ENCODE data around the gene PMEL. TPM values are rescaled to one million over a fixed set of nuclear protein-coding genes. Genes with fewer than 3 reads are reported as not detected.

PMEL gene
- total and polyA plus RNA-seq, 2 of the 4 experiments (the other 2 are of a cell fraction) = 1.4 to 5.8 TPM

DNA sequence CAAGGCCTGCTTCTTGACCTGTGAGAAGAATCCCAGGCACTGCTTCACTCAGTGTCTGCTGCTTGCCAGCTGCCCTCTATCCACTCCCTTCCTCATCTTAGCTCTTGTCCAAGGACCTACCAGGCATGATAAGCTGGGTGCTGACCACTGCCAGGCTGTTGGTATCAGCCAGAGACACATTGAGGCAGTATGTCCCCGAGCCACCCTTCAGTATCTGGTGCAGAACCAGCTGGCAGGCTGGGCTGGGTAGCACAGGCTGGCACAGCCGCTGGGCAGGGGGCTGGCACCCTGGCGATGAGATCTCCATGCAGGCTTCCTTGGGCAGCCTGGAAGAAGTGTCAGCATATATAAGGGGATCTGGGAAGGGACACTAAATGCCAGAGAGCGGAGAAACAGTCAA, 10.5 kb downstream of the PMEL start (continued):
- TF ChIP-seq, protein P1, sequence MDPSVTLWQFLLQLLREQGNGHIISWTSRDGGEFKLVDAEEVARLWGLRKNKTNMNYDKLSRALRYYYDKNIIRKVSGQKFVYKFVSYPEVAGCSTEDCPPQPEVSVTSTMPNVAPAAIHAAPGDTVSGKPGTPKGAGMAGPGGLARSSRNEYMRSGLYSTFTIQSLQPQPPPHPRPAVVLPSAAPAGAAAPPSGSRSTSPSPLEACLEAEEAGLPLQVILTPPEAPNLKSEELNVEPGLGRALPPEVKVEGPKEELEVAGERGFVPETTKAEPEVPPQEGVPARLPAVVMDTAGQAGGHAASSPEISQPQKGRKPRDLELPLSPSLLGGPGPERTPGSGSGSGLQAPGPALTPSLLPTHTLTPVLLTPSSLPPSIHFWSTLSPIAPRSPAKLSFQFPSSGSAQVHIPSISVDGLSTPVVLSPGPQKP (IDR thresholded peaks at IDR 0.05; ENCODE audit: borderline replicate concordance, low read depth, low read length) = no peak
- no peak for TF ChIP-seq CEBPB (IDR thresholded peaks at IDR 0.05; ENCODE audit: low read depth, low read length)

DNA sequence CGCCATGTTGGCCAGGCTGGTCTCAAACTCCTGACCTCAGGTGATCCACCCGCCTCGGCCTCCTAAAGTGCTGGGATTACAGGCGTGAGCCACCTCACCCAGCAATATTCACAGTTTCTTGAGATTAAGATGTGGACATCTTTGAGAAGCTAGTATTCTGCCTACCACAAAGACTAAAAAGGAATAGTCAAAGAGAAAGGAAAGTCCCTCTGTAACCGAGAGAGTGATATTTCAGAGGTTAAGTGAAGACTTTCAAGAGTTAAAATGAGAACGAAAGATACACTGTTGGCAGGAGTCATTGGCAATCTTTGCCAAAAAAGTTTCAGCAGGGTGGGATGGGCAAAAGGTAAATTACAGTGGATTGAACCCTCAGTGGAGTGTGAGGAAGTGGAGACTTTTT, 19.3 kb downstream of the PMEL start:
- CTCF ChIA-PET = no interaction called here
- intact Hi-C loops (cut with micrococcal nuclease) = no loop called here
- H3K4ac ChIP-seq (ENCODE audit: low read depth, low read length) = no peak overlapping the region
- TF ChIP-seq SMC3 (IDR thresholded peaks at IDR 0.05; ENCODE audit: low read depth, low read length) (no peak), MAFK (IDR thresholded peaks at IDR 0.05; ENCODE audit: low read depth, low read length) (no peak), MAZ (IDR thresholded peaks at IDR 0.05; ENCODE audit: borderline replicate concordance, low read depth, low read length) (no peak), RFX5 (IDR thresholded peaks at IDR 0.05; ENCODE audit: low read depth, low read length) (no peak), CHD1 (IDR thresholded peaks at IDR 0.05; ENCODE audit: low read depth, low read length) (no peak), RAD21 (IDR thresholded peaks at IDR 0.05; ENCODE audit: low read length) (no peak), MXI1 (IDR thresholded peaks at IDR 0.05; ENCODE audit: borderline replicate concordance, low read depth, low read length) (no peak), POLR2A (IDR thresholded peaks at IDR 0.05; ENCODE audit: low read depth, low read length) (no peak), FOS (IDR thresholded peaks at IDR 0.05; ENCODE audit: low read depth, low read length) (no peak), NFE2L2 (IDR thresholded peaks at IDR 0.05; ENCODE audit: low read depth, low read length) (no peak), BHLHE40 (IDR thresholded peaks at IDR 0.05; ENCODE audit: low read depth, low read length) (no peak), RCOR1 (IDR thresholded peaks at IDR 0.05; ENCODE audit: insufficient replicate concordance, low read length) (no peak)
- TF ChIP-seq, protein P1 (IDR thresholded peaks at IDR 0.05; ENCODE audit: borderline replicate concordance, low read depth, low read length) = no peak
- TF ChIP-seq, protein P2, sequence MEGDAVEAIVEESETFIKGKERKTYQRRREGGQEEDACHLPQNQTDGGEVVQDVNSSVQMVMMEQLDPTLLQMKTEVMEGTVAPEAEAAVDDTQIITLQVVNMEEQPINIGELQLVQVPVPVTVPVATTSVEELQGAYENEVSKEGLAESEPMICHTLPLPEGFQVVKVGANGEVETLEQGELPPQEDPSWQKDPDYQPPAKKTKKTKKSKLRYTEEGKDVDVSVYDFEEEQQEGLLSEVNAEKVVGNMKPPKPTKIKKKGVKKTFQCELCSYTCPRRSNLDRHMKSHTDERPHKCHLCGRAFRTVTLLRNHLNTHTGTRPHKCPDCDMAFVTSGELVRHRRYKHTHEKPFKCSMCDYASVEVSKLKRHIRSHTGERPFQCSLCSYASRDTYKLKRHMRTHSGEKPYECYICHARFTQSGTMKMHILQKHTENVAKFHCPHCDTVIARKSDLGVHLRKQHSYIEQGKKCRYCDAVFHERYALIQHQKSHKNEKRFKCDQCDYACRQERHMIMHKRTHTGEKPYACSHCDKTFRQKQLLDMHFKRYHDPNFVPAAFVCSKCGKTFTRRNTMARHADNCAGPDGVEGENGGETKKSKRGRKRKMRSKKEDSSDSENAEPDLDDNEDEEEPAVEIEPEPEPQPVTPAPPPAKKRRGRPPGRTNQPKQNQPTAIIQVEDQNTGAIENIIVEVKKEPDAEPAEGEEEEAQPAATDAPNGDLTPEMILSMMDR (conservative IDR thresholded peaks at IDR 0.05; ENCODE audit: low read depth, low read length) = no peak

More for the DNA sequence above, 19.3 kb downstream of the PMEL start:
- Histone ChIP-seq H4K8ac (ENCODE audit: low read depth in 2 of 2, low read length in 2 of 2) (no peak overlapping the region), H3K4me1 (ENCODE audit: control insufficient read depth, insufficient read depth, low read length) (no peaks in the 10 kb centered on the region), H2AK5ac (ENCODE audit: low read depth, low read length) (no peak overlapping the region), H3K36me3 (ENCODE audit: control insufficient read depth, insufficient read depth, low read length) (peaks cover 25% of the 10 kb centered on the region), H3K79me1 (ENCODE audit: low read depth in 1 of 2, low read length in 2 of 2) (peaks cover 0 to under 1% of the 10 kb centered on the region in 2 experiments; a peak in 1 of 4 replicates), H4K5ac (ENCODE audit: low read depth, low read length) (no peak overlapping the region), H3K9me3 (ENCODE audit: control insufficient read depth, insufficient read depth, low read length) (no peaks in the 10 kb centered on the region), H2AK9ac (replicated peaks; ENCODE audit: low read depth, low read length, poor library complexity) (no peak overlapping the region), H3K9me1 (ENCODE audit: insufficient read depth, low read length) (no peaks in the 10 kb centered on the region), H3K23ac (ENCODE audit: low read depth, low read length) (no peak overlapping the region), H3K56ac (ENCODE audit: extremely low read depth, insufficient read depth, low read length) (no peak overlapping the region), H2BK5ac (ENCODE audit: low read depth, low read length, poor library complexity, severe bottlenecking) (no peak overlapping the region), H3K14ac (replicated peaks; ENCODE audit: low read depth, low read length) (no peak overlapping the region), H3K18ac (ENCODE audit: low read depth, low read length) (no peak overlapping the region), H3K4me3 (ENCODE audit: insufficient read depth, low read depth, low read length) (no peak overlapping the region), H4K20me1 (ENCODE audit: insufficient read depth, low read length) (no peaks in the 10 kb centered on the region), H4K91ac (ENCODE audit: insufficient read depth, low read depth, low read length) (no peak overlapping the region), H2BK15ac (ENCODE audit: low read depth, low read length) (no peak overlapping the region), H3K27me3 (ENCODE audit: control insufficient read depth, insufficient read depth, low read length) (no peaks in the 10 kb centered on the region), H3K4me2 (ENCODE audit: low read depth, low read length) (no peak overlapping the region), H3K27ac (ENCODE audit: insufficient read depth, low read length) (no peak overlapping the region), H2BK20ac (ENCODE audit: low read depth, low read length) (no peak overlapping the region), H2BK120ac (ENCODE audit: low read depth, low read length) (no peak overlapping the region), H2AFZ (replicated peaks; ENCODE audit: low read length, poor library complexity) (no peak overlapping the region), H3K9ac (ENCODE audit: low read depth, low read length) (no peak overlapping the region)
- ATAC-seq (ENCODE audit: low read depth) (no peak), DNase-seq (no peak)
- POLR2A ChIA-PET (ENCODE audit: unreplicated experiment) = no interaction called here
- in situ Hi-C loops (cut with MboI; ENCODE audit: low sequenced_read_pairs) (loop anchor here (10.0 kb wide), 1 partner anchor 132 kb away; the partner anchor contains the start of genes ORMDL2 and SARNP), dilution Hi-C loops (cut with HindIII; ENCODE audit: low sequenced_read_pairs, unreplicated experiment) (no loop called here)
- 70% methylated on average over 2 of the region's 6 CpGs; no CpG with 5 or more reads in 1 of the 2 experiments for WGBS, 2 experiments (ENCODE audit: extremely low coverage in 2 of 2, insufficient read length in 1 of 2)
- BruUV-seq (replicated peaks) = no TSS peak

All from IMR-90 (cell line).